MM.1S (cell line): ENCODE measurements around the gene DENND5A.
A peak's percentile ranks its signal among the peaks of the same experiment; 100 is the strongest.

Experiments used
- DNase-seq: peaks from one replicate; pipeline ENCODE4 v3.0.0-alpha.2; 2015
- H2AFZ ChIP-seq: fragments of 300-600 bp; sonication (generic); 2 replicates; pipeline ENCODE4 v1.6.0; 2016; ENCODE audit warnings: antibody characterized with exemption, low read length
- H3F3A ChIP-seq: fragments of 300-600 bp; sonication (generic); 2 replicates; pipeline ENCODE4 v1.6.1; 2016; ENCODE audit warnings: mild to moderate bottlenecking, antibody characterized with exemption, low read length, moderate library complexity, mixed read lengths; ENCODE audit not compliant: insufficient read depth
- H3K27ac ChIP-seq: fragments of 300-600 bp; sonication (generic); 2 replicates; pipeline ENCODE4 v1.5.1; 2016; ENCODE audit warnings: mild to moderate bottlenecking, low read length
- H3K27me3 ChIP-seq: fragments of 300-600 bp; sonication (generic); replicated peaks from 2 replicates; pipeline ENCODE4 v1.6.0; 2016; ENCODE audit warnings: low read length; ENCODE audit not compliant: insufficient read depth
- H3K36me3 ChIP-seq: fragments of 300-600 bp; sonication (generic); replicated peaks from 2 replicates; pipeline ENCODE4 v1.6.1; 2016; ENCODE audit warnings: mild to moderate bottlenecking, low read length, mixed read lengths; ENCODE audit not compliant: insufficient read depth
- H3K4me1 ChIP-seq: fragments of 300-600 bp; sonication (generic); 2 replicates; pipeline ENCODE4 v1.6.1; 2016; ENCODE audit warnings: low read length, mixed read lengths
- H3K4me2 ChIP-seq: fragments of 300-600 bp; sonication (generic); 2 replicates; pipeline ENCODE4 v1.6.0; 2016; ENCODE audit warnings: low read depth, low read length
- H3K4me3 ChIP-seq: fragments of 300-600 bp; sonication (generic); 2 replicates; pipeline ENCODE4 v1.5.1; 2016; ENCODE audit warnings: low read length, mixed read lengths
- H3K79me2 ChIP-seq: fragments of 300-600 bp; sonication (generic); 2 replicates; pipeline ENCODE4 v1.6.1; 2016; ENCODE audit warnings: mixed run types, low read length, mixed read lengths
- H3K9ac ChIP-seq: fragments of 300-600 bp; sonication (generic); 2 replicates; pipeline ENCODE4 v1.6.1; 2016; ENCODE audit warnings: low read length, mixed read lengths
- H3K9me2 ChIP-seq: fragments of 300-600 bp; sonication (generic); replicated peaks from 2 replicates; pipeline ENCODE4 v1.6.1; 2016; ENCODE audit warnings: mild to moderate bottlenecking, low read length, mixed read lengths; ENCODE audit not compliant: insufficient read depth
- H3K9me3 ChIP-seq: fragments of 300-600 bp; sonication (generic); replicated peaks from 2 replicates; pipeline ENCODE4 v1.6.1; 2016; ENCODE audit warnings: mild to moderate bottlenecking, low read length, mixed read lengths; ENCODE audit not compliant: insufficient read depth
- H4K20me1 ChIP-seq: fragments of 300-600 bp; sonication (generic); 2 replicates; pipeline ENCODE4 v1.6.1; 2016; ENCODE audit warnings: mild to moderate bottlenecking, low read length, moderate library complexity, mixed read lengths; ENCODE audit not compliant: insufficient read depth
- CTCF ChIP-seq: fragments of 300-600 bp; sonication (generic); IDR thresholded peaks from 2 replicates; pipeline ENCODE4 v1.5.1; 2016; ENCODE audit warnings: antibody characterized with exemption, low read length, mixed read lengths
- EZH2 ChIP-seq: fragments of 300-600 bp; sonication (generic); optimal IDR thresholded peaks from 2 replicates; pipeline ENCODE3; 2017; ENCODE audit warnings: low read depth, mild to moderate bottlenecking, antibody characterized with exemption, low read length, mixed read lengths
- EZH2phosphoT487 ChIP-seq: fragments of 300-600 bp; sonication (generic); IDR thresholded peaks from 2 replicates; pipeline ENCODE4 v1.6.1; 2018; ENCODE audit warnings: antibody characterized with exemption, low read length

DENND5A gene

GRCh38 chr11:9265211-9266131, at the start of gene DENND5A:
Gene DENND5A, minus strand, starts transcription at chr11:9265350. Its CDS starts 281 bp downstream, at chr11:9265069.
- Histone ChIP-seq H3K4me2 (peak within 1 kb of the TSS; percentile 83), H3K9me2 (no peaks in the 10 kb centered on the region), H3K79me2 (no peaks in the 10 kb centered on the region), H3K27me3 (peaks cover 34% of the 10 kb centered on the region), H3K27ac (no peak within 1 kb of the TSS), H2AFZ (no peak within 1 kb of the TSS), H3K4me3 (peak within 1 kb of the TSS; percentile 49), H3K36me3 (no peaks in the 10 kb centered on the region), H3F3A (peaks cover 11% of the 10 kb centered on the region), H3K9ac (no peak within 1 kb of the TSS), H4K20me1 (no peaks in the 10 kb centered on the region), H3K9me3 (no peaks in the 10 kb centered on the region), H3K4me1 (peaks cover 13% of the 10 kb centered on the region)
- no peak for TF ChIP-seq EZH2phosphoT487
- no peak for TF ChIP-seq EZH2
- no peak for TF ChIP-seq CTCF
- DNase-seq: no peak

GRCh38 chr11:9314291-9315077, 49.3 kb upstream of the DENND5A start, which contains the start of gene TMEM41B:
Gene TMEM41B, minus strand, starts transcription at chr11:9314593. Its CDS starts 152 bp downstream, at chr11:9314441.
- Histone ChIP-seq H2AFZ (peak within 1 kb of the TSS; percentile 92), H3F3A (peaks cover 14% of the 10 kb centered on the region), H3K36me3 (no peaks in the 10 kb centered on the region), H3K4me1 (peaks cover 4% of the 10 kb centered on the region; the same call in 1 of the 2 replicates), H3K4me3 (peak within 1 kb of the TSS; percentile 94), H4K20me1 (no peaks in the 10 kb centered on the region), H3K9me3 (no peaks in the 10 kb centered on the region), H3K27me3 (no peaks in the 10 kb centered on the region), H3K4me2 (peak within 1 kb of the TSS; percentile 95), H3K79me2 (peaks cover 47% of the 10 kb centered on the region), H3K9ac (peak within 1 kb of the TSS; percentile 87), H3K27ac (peak within 1 kb of the TSS; percentile 80), H3K9me2 (no peaks in the 10 kb centered on the region)
- TF ChIP-seq EZH2phosphoT487 (no peak), CTCF (no peak), EZH2 (no peak)
- DNase-seq: peak; percentile 99

GRCh38 chr11:9313648-9314290, 48.6 kb upstream of the DENND5A start:
- no peak for TF ChIP-seq CTCF
- no peak for TF ChIP-seq EZH2phosphoT487
- no peak for TF ChIP-seq EZH2
- H3K79me2 ChIP-seq: peaks cover 54% of the 10 kb centered on the region

More at GRCh38 chr11:9313648-9314290, 48.6 kb upstream of the DENND5A start:
- Histone ChIP-seq H3K9ac (peak overlapping the region; percentile 87), H4K20me1 (no peaks in the 10 kb centered on the region), H3K36me3 (no peaks in the 10 kb centered on the region), H3K9me3 (no peaks in the 10 kb centered on the region), H3K4me1 (peaks cover 4% of the 10 kb centered on the region; the same call in 1 of the 2 replicates), H3K4me3 (peak overlapping the region; percentile 94), H2AFZ (peak overlapping the region; percentile 92), H3K9me2 (no peaks in the 10 kb centered on the region), H3K27me3 (no peaks in the 10 kb centered on the region), H3K27ac (peak overlapping the region; percentile 50; the same call in 1 of the 2 replicates), H3K4me2 (peak overlapping the region; percentile 95), H3F3A (peaks cover 14% of the 10 kb centered on the region)
- DNase-seq: peak; percentile 27
